ENCODE results near the gene ZNF492. TPM values are rescaled to one million over a fixed set of nuclear protein-coding genes. Genes with fewer than 3 reads are reported as not detected.

Gene ZNF492
- total and polyA plus RNA-seq, 2 of the 8 experiments (the other 6 are each of a cell fraction or from before 2014, with no cell fraction given) = not detected

DNA sequence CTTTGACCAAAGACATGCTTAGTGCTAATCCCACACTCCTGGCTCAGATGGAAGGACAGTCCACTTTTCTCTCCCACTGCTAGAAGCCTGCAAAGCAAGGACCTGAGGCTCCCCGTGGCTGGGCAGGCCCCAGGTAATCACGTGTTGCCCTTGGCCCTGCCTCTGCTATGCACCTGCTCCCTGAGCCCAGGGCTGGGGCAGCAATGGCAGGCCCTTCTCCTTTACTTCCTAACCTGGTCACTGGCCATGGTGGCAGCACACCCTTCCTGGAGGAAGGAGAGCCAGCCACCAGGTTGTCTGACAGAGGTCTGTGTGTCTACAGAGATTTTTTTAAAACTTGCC is 27.9 kb upstream of the ZNF492 start:
- no peak overlapping the region for H3K9ac ChIP-seq (replicated peaks in 1 of 4; ENCODE audit: extremely low read depth in 1 of 4, low read depth in 3 of 4, low read length in 3 of 4)
- no peak overlapping the region for H4K91ac ChIP-seq (replicated peaks; ENCODE audit: insufficient read length, low read length)
- ChIA-PET CTCF (ENCODE audit: partially characterized antibody) (no interaction called here), POLR2A (ENCODE audit: partially characterized antibody) (no interaction called here)
- WGBS, 2 experiments (ENCODE audit: extremely low coverage in 1 of 2, insufficient coverage in 1 of 2, insufficient read length in 1 of 2, insufficient replicate concordance in 2 of 2, low coverage in 1 of 2, low lambda C conversion rate in 2 of 2, missing lambda C conversion rate in 1 of 2) = 68% methylated on average over 2 of the region's 2 CpGs; no CpG with 5 or more reads in 1 of the 2 experiments
- H2BK5ac ChIP-seq (ENCODE audit: low read depth, low read length) = no peak overlapping the region
- no peak overlapping the region for H2BK12ac ChIP-seq (ENCODE audit: low read depth, low read length)
- no peak overlapping the region for H3K14ac ChIP-seq (ENCODE audit: insufficient read length)
- no peaks in the 10 kb centered on the region for H4K20me1 ChIP-seq (replicated peaks in 1 of 2; ENCODE audit: control insufficient read depth in 1 of 2, insufficient read depth in 2 of 2, low read length in 2 of 2)
- no peak overlapping the region for H2BK120ac ChIP-seq (replicated peaks; ENCODE audit: low read depth, low read length)
- H2AFZ ChIP-seq (ENCODE audit: low read length) = no peak overlapping the region
- H3K23me2 ChIP-seq (ENCODE audit: low read depth, low read length) = no peaks in the 10 kb centered on the region
- H4K8ac ChIP-seq (ENCODE audit: extremely low read depth, insufficient read depth, low read length) = no peak overlapping the region
- peaks cover 74 to 94% of the 10 kb centered on the region in 2 experiments for H3K9me3 ChIP-seq (ENCODE audit: insufficient read depth in 2 of 2, low read depth in 1 of 2, low read length in 1 of 2)
- H3K36me3 ChIP-seq (ENCODE audit: control insufficient read depth in 2 of 4, insufficient read depth in 4 of 4, low read length in 3 of 4) = no peaks in the 10 kb centered on the region
- H2BK20ac ChIP-seq (ENCODE audit: low read length) = no peak overlapping the region
- no peak overlapping the region for H4K5ac ChIP-seq (ENCODE audit: insufficient read length, low read depth, low read length)
- H3K18ac ChIP-seq (ENCODE audit: extremely low read depth, low read length) = no peak overlapping the region
- no peak overlapping the region for H3K23ac ChIP-seq (ENCODE audit: insufficient read length)
- H3K79me1 ChIP-seq (ENCODE audit: low read depth, low read length) = no peaks in the 10 kb centered on the region
- H3K4ac ChIP-seq (replicated peaks; ENCODE audit: insufficient read length, low read depth, low read length) = no peak overlapping the region
- H3K4me3 ChIP-seq (ENCODE audit: extremely low read depth in 1 of 4, insufficient read depth in 2 of 4, low read depth in 3 of 4, low read length in 4 of 4) = no peak overlapping the region
- H3K27ac ChIP-seq (ENCODE audit: low read depth, low read length) = no peak overlapping the region
- TF ChIP-seq TAF1 (IDR thresholded peaks at IDR 0.05; ENCODE audit: low read depth, low read length) (no peak), FOSL1 (IDR thresholded peaks at IDR 0.05; ENCODE audit: insufficient read depth, low read depth, low read length) (no peak)
- H3K79me2 ChIP-seq (ENCODE audit: control insufficient read depth in 1 of 2, insufficient read depth in 2 of 2, low read length in 2 of 2) = no peaks in the 10 kb centered on the region
- H3K27me3 ChIP-seq (replicated peaks in 1 of 4; ENCODE audit: control insufficient read depth in 3 of 4, extremely low read depth in 1 of 4, insufficient read depth in 3 of 4, low read length in 3 of 4) = no peaks in the 10 kb centered on the region
- DNase-seq (ENCODE audit: low read depth in 1 of 2, low spot score in 2 of 2) (no peak), FAIRE-seq (no peak)
- no peak overlapping the region for H2BK15ac ChIP-seq (ENCODE audit: low read length)
- no peaks in the 10 kb centered on the region for H3K4me1 ChIP-seq (replicated peaks in 1 of 4; ENCODE audit: control insufficient read depth in 3 of 4, insufficient read depth in 4 of 4, low read length in 3 of 4)
- no peak overlapping the region for H2AK5ac ChIP-seq (ENCODE audit: low read depth, low read length)
- H3K4me2 ChIP-seq (ENCODE audit: insufficient read depth in 1 of 2, low read depth in 2 of 2, low read length in 2 of 2) = no peak overlapping the region
- H3K56ac ChIP-seq (replicated peaks; ENCODE audit: insufficient read length, low read depth, low read length) = no peak overlapping the region

Data from H1 (cell line).